HFFc6 (cell line): Measurements from ENCODE around the gene IL9. TPM values are rescaled to one million over a fixed set of nuclear protein-coding genes. Genes with fewer than 3 reads are reported as not detected.

ENCODE experiments used
- DNase-seq: peaks from one replicate; pipeline ENCODE4 v3.0.0-alpha.2; 2018
- H3K27ac Mint-ChIP-seq: 2 replicates; pipeline ENCODE4 v1.8.0; 2020; ENCODE audit warnings: mild to moderate bottlenecking, mixed read lengths
- H3K27me3 Mint-ChIP-seq: 2 replicates; pipeline ENCODE4 v1.8.0; 2021; ENCODE audit warnings: mild to moderate bottlenecking, moderate library complexity, mixed read lengths; ENCODE audit not compliant: insufficient read depth
- H3K36me3 Mint-ChIP-seq: 2 replicates; pipeline ENCODE4 v1.8.0; 2021; ENCODE audit warnings: low read depth, mixed read lengths
- H3K4me1 Mint-ChIP-seq: 2 replicates; pipeline ENCODE4 v1.8.0; 2020; ENCODE audit warnings: low read depth, mixed read lengths
- H3K4me3 Mint-ChIP-seq: 2 replicates; pipeline ENCODE4 v1.8.0; 2020; ENCODE audit warnings: mild to moderate bottlenecking, moderate library complexity, mixed read lengths
- H3K9me3 Mint-ChIP-seq: 2 replicates; pipeline ENCODE4 v1.8.0; 2020; ENCODE audit warnings: mild to moderate bottlenecking, mixed read lengths
- total RNA-seq, 6 experiments: library from RNA; stranded (reverse); fragmentation: NEBNext Ultra II Directional; extraction: Animal tissue kit (Norgen Biotek cat#: 25700); gene quantifications; 2 replicates in 1 of 6; 3 replicates in 5 of 6; pipeline ENCODE4 v1.2.3, GENCODE V29; 2021
- TF ChIP-seq, protein P1 (sequence below): fragments of 200-600 bp; sonication (generic); IDR thresholded peaks from 2 replicates; pipeline ENCODE4 v1.5.0; 2021; ENCODE audit warnings: antibody characterized with exemption, mild to moderate bottlenecking

The IL9 gene
- total RNA-seq, 6 experiments from 2014 or later = not detected

DNA sequence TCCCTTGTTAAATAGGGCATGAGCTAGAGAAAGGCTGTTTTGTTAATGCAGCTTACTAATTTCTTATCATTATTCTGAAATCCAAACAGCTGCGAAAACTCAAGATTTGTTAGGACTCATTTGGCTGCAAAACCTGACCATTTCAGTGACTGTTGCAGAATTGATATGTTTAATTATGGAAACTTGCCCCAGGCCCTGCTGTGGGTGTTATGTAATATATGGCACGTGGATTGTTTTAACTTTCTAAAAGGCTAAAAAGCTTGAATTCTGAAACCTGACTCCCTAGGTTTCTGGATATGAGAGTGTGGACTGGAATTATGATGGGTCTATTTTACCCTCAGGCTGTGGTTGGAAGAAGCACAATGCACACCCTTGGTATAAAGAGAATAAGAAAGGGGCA is 4.4 kb downstream of the IL9 start:
- Mint-ChIP-seq H3K36me3 (no peaks in the 10 kb centered on the region), H3K4me3 (no peak overlapping the region), H3K4me1 (peaks cover 15% of the 10 kb centered on the region), H3K27ac (no peak overlapping the region), H3K9me3 (no peaks in the 10 kb centered on the region), H3K27me3 (peaks cover 14% of the 10 kb centered on the region)
- no peak for DNase-seq
- TF ChIP-seq, protein P1, sequence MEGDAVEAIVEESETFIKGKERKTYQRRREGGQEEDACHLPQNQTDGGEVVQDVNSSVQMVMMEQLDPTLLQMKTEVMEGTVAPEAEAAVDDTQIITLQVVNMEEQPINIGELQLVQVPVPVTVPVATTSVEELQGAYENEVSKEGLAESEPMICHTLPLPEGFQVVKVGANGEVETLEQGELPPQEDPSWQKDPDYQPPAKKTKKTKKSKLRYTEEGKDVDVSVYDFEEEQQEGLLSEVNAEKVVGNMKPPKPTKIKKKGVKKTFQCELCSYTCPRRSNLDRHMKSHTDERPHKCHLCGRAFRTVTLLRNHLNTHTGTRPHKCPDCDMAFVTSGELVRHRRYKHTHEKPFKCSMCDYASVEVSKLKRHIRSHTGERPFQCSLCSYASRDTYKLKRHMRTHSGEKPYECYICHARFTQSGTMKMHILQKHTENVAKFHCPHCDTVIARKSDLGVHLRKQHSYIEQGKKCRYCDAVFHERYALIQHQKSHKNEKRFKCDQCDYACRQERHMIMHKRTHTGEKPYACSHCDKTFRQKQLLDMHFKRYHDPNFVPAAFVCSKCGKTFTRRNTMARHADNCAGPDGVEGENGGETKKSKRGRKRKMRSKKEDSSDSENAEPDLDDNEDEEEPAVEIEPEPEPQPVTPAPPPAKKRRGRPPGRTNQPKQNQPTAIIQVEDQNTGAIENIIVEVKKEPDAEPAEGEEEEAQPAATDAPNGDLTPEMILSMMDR = no peak

DNA sequence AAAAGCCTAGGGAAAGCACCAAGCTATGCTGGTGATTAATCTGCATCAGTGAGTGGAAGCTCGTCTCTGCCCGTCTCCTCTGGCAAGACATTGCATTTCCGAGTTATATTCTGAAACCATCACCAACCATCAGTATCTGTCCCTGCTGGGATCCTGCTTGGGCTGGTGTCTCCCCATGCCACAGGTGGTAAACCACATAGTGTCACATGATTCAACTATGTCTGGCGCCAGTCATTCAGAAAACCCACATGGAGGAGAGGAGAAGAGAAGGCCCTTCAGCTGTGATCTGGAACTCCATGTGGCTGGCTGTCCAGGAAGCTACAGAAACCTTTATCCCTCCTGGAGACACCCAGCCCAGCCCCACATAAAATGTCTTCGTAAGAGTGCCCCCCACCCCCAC is 4.8 kb downstream of the IL9 start:
- H3K9me3 Mint-ChIP-seq = no peaks in the 10 kb centered on the region
- peaks cover 14% of the 10 kb centered on the region for H3K27me3 Mint-ChIP-seq
- H3K27ac Mint-ChIP-seq = no peak overlapping the region
- TF ChIP-seq, protein P1 = no peak
- H3K36me3 Mint-ChIP-seq = no peaks in the 10 kb centered on the region
- H3K4me1 Mint-ChIP-seq = peaks cover 15% of the 10 kb centered on the region
- H3K4me3 Mint-ChIP-seq = no peak overlapping the region
- DNase-seq = no peak

DNA sequence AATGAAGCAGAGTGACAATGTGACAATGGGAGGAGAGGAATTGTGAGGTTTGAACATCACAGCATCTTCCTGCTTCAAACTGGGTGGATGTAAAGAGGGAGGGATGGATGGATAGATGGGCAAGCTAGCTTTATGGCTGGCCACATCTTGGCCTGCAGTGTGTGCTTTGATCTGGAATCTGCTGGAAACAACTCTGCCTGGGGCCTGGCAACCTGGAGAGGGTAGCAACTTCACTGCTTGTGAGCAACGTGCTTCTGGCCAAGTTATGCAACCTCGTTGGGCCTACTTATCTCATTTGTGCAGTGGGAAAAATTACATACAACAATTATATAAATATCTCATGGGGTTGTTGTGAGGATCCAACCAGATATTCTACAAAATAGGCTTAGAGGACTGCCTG is 5.3 kb downstream of the IL9 start:
- no peak overlapping the region for H3K4me3 Mint-ChIP-seq
- no peaks in the 10 kb centered on the region for H3K9me3 Mint-ChIP-seq
- no peak overlapping the region for H3K27ac Mint-ChIP-seq
- H3K27me3 Mint-ChIP-seq = peaks cover 11% of the 10 kb centered on the region
- DNase-seq = no peak
- TF ChIP-seq, protein P1 = no peak
- H3K36me3 Mint-ChIP-seq = no peaks in the 10 kb centered on the region
- peaks cover 15% of the 10 kb centered on the region for H3K4me1 Mint-ChIP-seq

DNA sequence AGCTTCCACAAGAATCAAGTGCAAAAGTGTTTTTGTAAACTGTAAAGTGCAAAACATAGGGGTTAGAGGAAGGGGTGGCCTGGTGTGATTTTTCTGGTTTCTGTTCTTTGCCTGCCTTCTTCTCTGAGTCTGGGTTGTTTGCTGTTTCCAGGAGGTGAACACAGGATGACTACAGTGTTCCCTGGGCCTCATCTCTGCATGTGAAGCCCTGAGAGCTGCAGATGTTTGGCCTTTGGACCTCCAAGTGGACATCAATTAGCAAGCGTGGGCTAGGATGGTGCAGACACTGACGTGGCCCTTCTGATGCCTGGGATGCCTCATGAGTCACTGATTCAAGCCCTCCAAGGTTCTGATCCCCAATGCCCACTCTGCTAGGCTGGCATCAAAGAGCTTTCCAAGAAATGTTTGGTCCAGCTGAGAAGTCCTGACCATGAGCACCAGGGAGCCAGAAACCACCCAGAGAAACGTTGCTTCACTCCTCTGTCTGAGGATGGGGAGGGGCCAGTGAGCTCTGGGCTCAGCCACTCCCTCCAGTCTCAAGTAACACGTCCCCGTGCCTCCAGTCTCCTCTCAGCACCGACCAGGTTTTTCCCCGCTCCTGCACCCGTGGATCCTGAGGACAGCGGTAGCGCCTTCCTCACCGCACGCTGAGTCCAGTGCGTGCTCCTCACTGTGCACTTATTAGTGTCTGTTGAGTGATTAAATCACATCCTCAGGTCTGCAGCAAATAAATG is 7.6 kb downstream of the IL9 start:
- Mint-ChIP-seq H3K27me3 (peaks cover 21% of the 10 kb centered on the region), H3K27ac (no peak overlapping the region), H3K9me3 (no peaks in the 10 kb centered on the region), H3K4me1 (peaks cover 15% of the 10 kb centered on the region), H3K4me3 (0 out of 2 replicates have a peak overlapping the region, but pooled peaks have one; percentile 26), H3K36me3 (no peaks in the 10 kb centered on the region)
- TF ChIP-seq, protein P1 = no peak
- DNase-seq = peak; percentile 29

DNA sequence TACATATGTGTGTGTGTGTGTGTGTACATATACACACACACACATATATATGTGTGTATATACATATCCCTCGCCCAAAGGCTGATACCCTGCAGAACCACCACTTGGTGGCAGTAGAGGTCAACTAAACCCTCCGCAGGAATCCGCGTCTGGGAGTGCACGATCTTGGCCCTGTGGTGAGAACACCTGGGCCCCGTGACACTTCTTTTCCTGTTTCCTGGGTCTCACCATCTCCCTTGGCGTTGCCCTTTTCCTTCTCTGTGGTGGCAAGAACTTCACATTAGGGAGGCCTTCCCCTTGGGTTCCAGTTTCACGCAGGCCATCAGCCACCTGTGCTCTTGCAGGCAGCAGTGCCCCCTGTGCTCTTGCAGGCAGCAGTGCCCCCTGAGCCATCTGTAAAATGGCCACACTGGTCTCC is 8.2 kb downstream of the IL9 start:
- H3K36me3 Mint-ChIP-seq = no peaks in the 10 kb centered on the region
- peaks cover 27% of the 10 kb centered on the region for H3K27me3 Mint-ChIP-seq
- no peaks in the 10 kb centered on the region for H3K9me3 Mint-ChIP-seq
- peak; percentile 46 for DNase-seq
- H3K4me1 Mint-ChIP-seq = peaks cover 15% of the 10 kb centered on the region
- 0 out of 2 replicates have a peak overlapping the region, but pooled peaks have one; percentile 19 for H3K4me3 Mint-ChIP-seq
- TF ChIP-seq, protein P1 = peak; percentile 95
- H3K27ac Mint-ChIP-seq = no peak overlapping the region
